Omental fat pad (tissue), 4 donors: Measurements from ENCODE around the gene RSKR. TPM values are rescaled to one million over a fixed set of nuclear protein-coding genes. Genes with fewer than 3 reads are reported as not detected.

ENCODE experiments used
- ATAC-seq: fragments of 150-250 bp; one replicate; pipeline ENCODE4 v1.9.1; 2016; ENCODE audit warnings: mild to moderate bottlenecking, moderate library complexity; ENCODE audit not compliant: low FRiP score
- DNase-seq: peaks from one replicate; pipeline ENCODE4 v3.0.0-alpha.2; 2019; ENCODE audit warnings: low spot score
- total RNA-seq, 4 donors: library from RNA; depleted of rRNA; stranded (reverse); fragments of >200 nt; gene quantifications; one replicate each; pipeline ENCODE4 v1.1.0, GENCODE V29; 2016
- TF ChIP-seq, protein P1 (sequence below), 3 donors: fragments of 450-650 bp; IDR thresholded peaks; one replicate each; pipeline ENCODE4 v1.5.1; 2016 to 2017; ENCODE audit warnings: antibody characterized with exemption in 3 of 3, mild to moderate bottlenecking in 3 of 3, moderate library complexity in 2 of 3

RSKR gene
- total RNA-seq, 4 donors from 2014 or later: 3.6 to 10.6 (median 8.0) TPM

DNA sequence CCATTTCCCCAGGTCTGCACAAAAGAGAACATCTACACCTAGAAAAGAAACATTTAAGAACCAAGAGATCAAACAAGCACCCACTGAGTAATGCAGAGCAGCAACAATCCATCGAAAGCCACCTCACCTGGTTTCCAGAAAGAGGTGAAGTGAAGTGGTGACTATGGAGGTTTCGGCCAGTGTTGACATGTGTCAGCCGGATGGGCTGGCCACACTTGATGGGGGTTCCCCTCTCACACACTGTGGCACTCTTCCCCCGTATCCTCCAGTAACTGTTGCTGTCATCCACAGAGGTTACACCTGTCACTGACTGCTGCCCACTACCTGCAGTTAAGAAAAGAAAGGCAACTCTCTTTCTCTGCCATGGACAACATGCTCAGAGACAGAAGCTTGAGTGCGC is 41.2 kb upstream of the RSKR start:
- no peak for ATAC-seq
- TF ChIP-seq, protein P1, sequence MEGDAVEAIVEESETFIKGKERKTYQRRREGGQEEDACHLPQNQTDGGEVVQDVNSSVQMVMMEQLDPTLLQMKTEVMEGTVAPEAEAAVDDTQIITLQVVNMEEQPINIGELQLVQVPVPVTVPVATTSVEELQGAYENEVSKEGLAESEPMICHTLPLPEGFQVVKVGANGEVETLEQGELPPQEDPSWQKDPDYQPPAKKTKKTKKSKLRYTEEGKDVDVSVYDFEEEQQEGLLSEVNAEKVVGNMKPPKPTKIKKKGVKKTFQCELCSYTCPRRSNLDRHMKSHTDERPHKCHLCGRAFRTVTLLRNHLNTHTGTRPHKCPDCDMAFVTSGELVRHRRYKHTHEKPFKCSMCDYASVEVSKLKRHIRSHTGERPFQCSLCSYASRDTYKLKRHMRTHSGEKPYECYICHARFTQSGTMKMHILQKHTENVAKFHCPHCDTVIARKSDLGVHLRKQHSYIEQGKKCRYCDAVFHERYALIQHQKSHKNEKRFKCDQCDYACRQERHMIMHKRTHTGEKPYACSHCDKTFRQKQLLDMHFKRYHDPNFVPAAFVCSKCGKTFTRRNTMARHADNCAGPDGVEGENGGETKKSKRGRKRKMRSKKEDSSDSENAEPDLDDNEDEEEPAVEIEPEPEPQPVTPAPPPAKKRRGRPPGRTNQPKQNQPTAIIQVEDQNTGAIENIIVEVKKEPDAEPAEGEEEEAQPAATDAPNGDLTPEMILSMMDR (IDR thresholded peaks at IDR 0.05): no peak
- no peak for DNase-seq

DNA sequence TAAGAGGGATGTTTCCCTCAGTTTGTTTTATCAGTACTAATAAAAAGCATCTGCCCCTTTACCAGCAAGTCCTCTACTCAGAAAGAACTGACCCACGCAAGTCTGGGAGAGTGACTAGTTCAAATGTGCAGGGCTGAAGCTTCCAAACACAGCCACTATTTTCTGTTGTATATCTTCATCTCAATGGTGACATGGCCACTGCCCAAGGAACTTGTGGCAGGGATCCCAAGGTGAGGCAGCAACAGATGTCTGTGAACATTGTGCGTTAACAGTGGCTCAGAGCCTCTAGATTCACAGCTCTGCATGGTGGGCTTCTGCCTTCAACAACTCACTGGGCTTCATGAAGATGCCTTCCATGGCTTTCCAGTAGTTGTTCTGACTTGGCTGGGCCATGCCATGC is 34.7 kb upstream of the RSKR start:
- no peak for ATAC-seq
- TF ChIP-seq, protein P1 (IDR thresholded peaks at IDR 0.05): no peak
- no peak for DNase-seq

DNA sequence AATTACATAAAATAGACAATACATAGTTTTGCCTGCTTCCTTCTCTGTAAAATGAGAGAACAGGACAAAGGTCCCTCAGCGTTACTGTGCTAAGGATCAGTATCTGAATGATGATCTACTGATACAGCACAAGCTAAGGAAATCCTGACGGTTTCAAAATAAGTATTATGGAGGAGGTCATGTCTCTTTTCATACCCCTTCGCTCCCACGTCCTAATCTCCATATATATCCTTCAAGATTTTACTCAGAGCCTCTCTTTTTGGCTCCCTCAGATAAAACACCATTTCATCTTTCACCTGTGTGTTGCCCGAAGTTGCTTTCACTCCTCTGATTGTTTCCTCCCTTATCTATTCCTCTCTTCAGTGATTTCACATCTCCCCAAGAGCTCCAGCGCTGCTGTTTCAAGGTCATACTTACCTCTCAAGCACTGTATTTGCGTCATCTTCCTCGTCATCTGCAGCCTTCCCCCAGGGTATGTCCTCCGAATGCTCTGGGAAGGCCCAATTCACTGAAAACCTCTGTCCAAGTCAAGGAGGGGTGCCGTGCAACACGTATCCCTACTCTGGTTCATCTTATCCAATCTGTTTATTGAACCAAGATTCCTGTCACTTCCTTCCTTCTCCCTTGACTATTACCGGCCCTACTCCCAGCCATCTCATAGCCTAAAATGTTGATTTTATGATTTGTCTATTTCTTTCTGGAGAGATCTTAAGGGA is 32.2 kb upstream of the RSKR start:
- no peak for ATAC-seq
- TF ChIP-seq, protein P1 (IDR thresholded peaks at IDR 0.05): no peak
- no peak for DNase-seq

DNA sequence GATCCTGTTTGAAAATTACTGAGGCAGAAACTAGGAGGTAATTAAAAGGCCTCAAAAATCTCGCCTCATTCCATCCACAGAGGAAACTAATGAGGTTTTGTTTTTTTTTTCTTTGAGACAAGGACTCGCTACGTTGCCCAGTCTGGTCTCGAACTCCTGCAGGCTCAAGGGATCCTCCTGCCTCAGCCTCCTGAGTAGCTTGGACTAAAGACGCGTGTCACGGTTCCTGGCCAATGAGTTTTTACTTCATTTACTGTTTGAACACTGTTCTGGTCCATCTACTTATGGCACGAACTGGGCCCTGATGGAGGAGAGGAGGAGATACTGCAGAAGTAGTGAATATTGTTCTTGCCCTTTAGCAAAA is 31.6 kb upstream of the RSKR start:
- TF ChIP-seq, protein P1 (IDR thresholded peaks at IDR 0.05): no peak
- no peak for ATAC-seq
- no peak for DNase-seq

DNA sequence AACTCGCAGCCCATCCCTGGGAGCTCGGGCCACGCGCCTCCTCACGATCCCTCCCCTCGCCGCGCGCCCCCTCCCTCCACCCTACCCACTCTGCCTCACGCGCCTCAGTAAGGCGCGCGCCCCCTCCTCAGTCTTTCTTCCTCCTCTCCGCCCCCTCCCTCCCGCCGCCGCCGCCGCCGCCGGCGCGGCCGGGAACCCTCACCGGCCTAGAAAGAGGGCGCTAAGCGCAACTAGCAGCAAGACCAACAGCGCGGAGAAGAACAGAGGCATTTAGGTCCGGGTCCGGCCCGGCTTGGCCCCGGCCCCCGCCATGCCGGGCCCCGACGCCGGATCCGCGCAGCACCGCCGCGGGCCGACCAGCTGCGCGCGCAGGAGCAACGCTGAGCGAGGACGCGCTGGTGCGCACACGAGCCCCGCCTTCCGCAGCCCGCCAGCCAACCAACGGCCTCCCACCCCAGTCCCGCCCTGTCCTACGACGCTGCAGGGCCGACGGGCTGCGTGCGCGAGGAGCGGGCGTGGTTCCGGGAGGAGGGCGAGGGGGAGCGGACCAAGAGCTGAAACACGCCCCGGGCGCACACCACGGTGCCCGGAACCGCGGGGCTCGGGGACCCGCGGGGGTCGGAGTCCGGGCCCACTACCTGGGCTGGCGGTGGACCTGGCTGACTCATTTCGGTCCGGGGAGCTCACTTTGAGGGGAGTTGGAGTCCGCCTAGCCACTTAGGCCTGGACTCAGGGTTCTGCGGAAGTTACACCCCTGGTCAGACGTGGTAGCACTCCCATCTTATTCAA is 31.0 kb upstream of the RSKR start, which contains the start of gene BLTP2:
TSS of gene BLTP2 (minus strand) at position 372 of the 789 bp plus-strand sequence. CDS start at position 270, 102 bp downstream.
- peak; percentile 99 for ATAC-seq
- TF ChIP-seq, protein P1 (IDR thresholded peaks at IDR 0.05): no peak
- peak; percentile 72 for DNase-seq

DNA sequence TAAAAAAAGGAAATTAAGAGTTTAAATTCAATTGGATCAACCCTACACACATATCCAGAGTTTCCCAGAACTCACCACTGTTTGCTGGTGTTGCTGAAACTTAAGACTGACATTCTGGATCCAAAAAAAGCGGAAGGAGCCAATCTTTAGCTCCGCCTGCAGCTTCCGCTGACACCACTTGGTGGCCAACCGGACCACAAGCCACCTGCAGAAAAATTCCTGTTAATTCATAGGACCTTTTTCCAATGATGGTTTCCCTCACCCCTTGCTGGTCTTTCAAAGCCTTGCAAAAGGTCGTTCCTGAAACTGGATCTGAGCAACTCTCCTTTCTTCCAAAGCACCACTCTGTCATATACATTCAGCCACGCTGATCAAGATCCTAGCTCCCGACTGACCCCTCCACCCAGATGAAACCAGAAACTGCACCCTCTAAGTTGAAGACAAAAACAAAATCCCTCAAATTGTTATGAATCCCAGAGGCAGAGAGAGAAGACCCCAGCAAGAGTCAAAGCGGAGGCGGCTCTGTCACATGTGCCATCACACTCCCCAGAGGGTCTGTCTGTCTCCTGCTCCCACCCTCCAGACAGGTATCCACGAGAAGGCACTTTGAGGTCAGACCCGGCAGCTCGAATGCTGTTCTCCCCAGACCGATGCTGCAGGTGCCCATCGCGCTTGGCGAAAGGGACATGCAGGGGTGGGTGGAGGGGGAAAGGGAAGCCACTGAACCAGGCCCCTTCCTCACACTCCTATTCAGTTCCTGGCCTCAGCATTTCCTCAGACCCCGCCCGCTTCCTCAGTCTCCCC is 30.2 kb upstream of the RSKR start:
- TF ChIP-seq, protein P1 (IDR thresholded peaks at IDR 0.05): no peak
- DNase-seq (no peak), ATAC-seq (peak; percentile 19)
